ENCODE data around the gene CDH13.

DNA sequence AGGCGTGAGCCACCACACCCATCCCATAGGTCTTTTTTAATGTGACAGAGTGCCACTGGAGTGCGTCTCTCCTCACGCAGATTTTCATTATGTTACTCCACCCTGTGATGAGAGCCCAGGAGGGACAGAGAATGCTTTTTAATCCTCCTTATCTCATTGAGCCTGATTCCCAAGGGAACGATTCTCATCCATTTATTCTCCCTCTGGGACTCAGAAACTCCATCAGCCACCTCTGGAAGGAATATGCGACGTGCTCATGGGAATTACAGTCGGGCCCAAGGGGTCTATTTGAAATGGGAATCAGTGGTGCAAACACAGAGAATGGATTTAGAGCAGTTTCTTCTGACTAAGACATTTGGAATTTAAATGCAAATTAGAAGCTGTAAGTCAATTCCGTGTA, 1025.1 kb downstream of the CDH13 start:
- no peak for TF ChIP-seq EZH2 (IDR thresholded peaks at IDR 0.05; ENCODE audit: borderline replicate concordance, low read depth, low read length, severe bottlenecking)
- TF ChIP-seq, protein P1, sequence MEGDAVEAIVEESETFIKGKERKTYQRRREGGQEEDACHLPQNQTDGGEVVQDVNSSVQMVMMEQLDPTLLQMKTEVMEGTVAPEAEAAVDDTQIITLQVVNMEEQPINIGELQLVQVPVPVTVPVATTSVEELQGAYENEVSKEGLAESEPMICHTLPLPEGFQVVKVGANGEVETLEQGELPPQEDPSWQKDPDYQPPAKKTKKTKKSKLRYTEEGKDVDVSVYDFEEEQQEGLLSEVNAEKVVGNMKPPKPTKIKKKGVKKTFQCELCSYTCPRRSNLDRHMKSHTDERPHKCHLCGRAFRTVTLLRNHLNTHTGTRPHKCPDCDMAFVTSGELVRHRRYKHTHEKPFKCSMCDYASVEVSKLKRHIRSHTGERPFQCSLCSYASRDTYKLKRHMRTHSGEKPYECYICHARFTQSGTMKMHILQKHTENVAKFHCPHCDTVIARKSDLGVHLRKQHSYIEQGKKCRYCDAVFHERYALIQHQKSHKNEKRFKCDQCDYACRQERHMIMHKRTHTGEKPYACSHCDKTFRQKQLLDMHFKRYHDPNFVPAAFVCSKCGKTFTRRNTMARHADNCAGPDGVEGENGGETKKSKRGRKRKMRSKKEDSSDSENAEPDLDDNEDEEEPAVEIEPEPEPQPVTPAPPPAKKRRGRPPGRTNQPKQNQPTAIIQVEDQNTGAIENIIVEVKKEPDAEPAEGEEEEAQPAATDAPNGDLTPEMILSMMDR (IDR thresholded peaks at IDR 0.05; ENCODE audit: extremely low read depth in 1 of 2, insufficient read depth in 1 of 2, low read depth in 1 of 2, low read length in 2 of 2), result no peak
- TF ChIP-seq POLR2A (IDR thresholded peaks at IDR 0.05; ENCODE audit: low read depth, low read length), result no peak
- TF ChIP-seq POLR2AphosphoS5 (IDR thresholded peaks at IDR 0.05; ENCODE audit: insufficient read depth, low read depth, low read length), result no peak

Data from endothelial cell of umbilical vein (primary cell).